ENCODE results near the gene OIT3. TPM values are rescaled to one million over a fixed set of nuclear protein-coding genes. Genes with fewer than 3 reads are reported as not detected.

OIT3 gene
- total RNA-seq, 4 donors from 2014 or later = 0.16 to 1.2 (median 0.27) TPM; not detected in 1

GRCh38 chr10:72976886-72977285, 83.3 kb downstream of the OIT3 start:
- Histone ChIP-seq H3K27ac (no peak overlapping the region), H3K36me3 (no peaks in the 10 kb centered on the region), H3K27me3 (no peaks in the 10 kb centered on the region), H3K4me3 (no peak overlapping the region), H3K4me1 (no peaks in the 10 kb centered on the region), H3K9me3 (peaks cover 27 to 30% of the 10 kb centered on the region in 2 donors)
- 86 to 94% methylated on average over 1 of the region's 1 CpG for WGBS, 2 donors (ENCODE audit: low coverage in 1 of 2)
- TF ChIP-seq EP300 (IDR thresholded peaks at IDR 0.05; ENCODE audit: low read depth) (no peak), POLR2A (IDR thresholded peaks at IDR 0.05) (no peak), POLR2AphosphoS5 (IDR thresholded peaks at IDR 0.05) (no peak), CTCF (IDR thresholded peaks at IDR 0.05) (no peak)
- in situ Hi-C loops (cut with MboI; ENCODE audit: low pct_ligation_motif_present in 1 of 4, low pct_unique_long_range_greater_than_20kb in 1 of 4, low sequenced_read_pairs in 3 of 4) (no loop called here), intact Hi-C loops (cut with DNase I; ENCODE audit: low total_unique reads) (no loop called here)
- no peak for DNase-seq

GRCh38 chr10:72979709-72980108, 86.2 kb downstream of the OIT3 start:
- no peaks in the 10 kb centered on the region for H3K36me3 ChIP-seq
- H3K27me3 ChIP-seq = no peaks in the 10 kb centered on the region
- no peak overlapping the region for H3K4me3 ChIP-seq
- no peak for DNase-seq
- H3K27ac ChIP-seq = no peak overlapping the region
- H3K9me3 ChIP-seq = peaks cover 27 to 30% of the 10 kb centered on the region in 2 donors
- H3K4me1 ChIP-seq = no peaks in the 10 kb centered on the region
- in situ Hi-C loops (cut with MboI; ENCODE audit: low pct_ligation_motif_present in 1 of 4, low pct_unique_long_range_greater_than_20kb in 1 of 4, low sequenced_read_pairs in 3 of 4) = no loop called here
- intact Hi-C loops (cut with DNase I; ENCODE audit: low total_unique reads) = no loop called here
- TF ChIP-seq POLR2AphosphoS5 (IDR thresholded peaks at IDR 0.05) (no peak), CTCF (IDR thresholded peaks at IDR 0.05) (no peak), EP300 (IDR thresholded peaks at IDR 0.05; ENCODE audit: low read depth) (no peak), POLR2A (IDR thresholded peaks at IDR 0.05) (no peak)

GRCh38 chr10:72980348-72980747, 86.8 kb downstream of the OIT3 start:
- intact Hi-C loops (cut with DNase I; ENCODE audit: low total_unique reads) = no loop called here
- no peak for DNase-seq
- Histone ChIP-seq H3K4me3 (no peak overlapping the region), H3K27me3 (no peaks in the 10 kb centered on the region), H3K9me3 (peaks cover 27 to 28% of the 10 kb centered on the region in 2 donors), H3K4me1 (no peaks in the 10 kb centered on the region), H3K36me3 (no peaks in the 10 kb centered on the region), H3K27ac (no peak overlapping the region)
- in situ Hi-C loops (cut with MboI; ENCODE audit: low pct_ligation_motif_present in 1 of 4, low pct_unique_long_range_greater_than_20kb in 1 of 4, low sequenced_read_pairs in 3 of 4) = no loop called here
- TF ChIP-seq CTCF (IDR thresholded peaks at IDR 0.05) (no peak), EP300 (IDR thresholded peaks at IDR 0.05; ENCODE audit: low read depth) (no peak), POLR2AphosphoS5 (IDR thresholded peaks at IDR 0.05) (no peak), POLR2A (IDR thresholded peaks at IDR 0.05) (no peak)
- WGBS, 2 donors (ENCODE audit: low coverage in 1 of 2) = 97% methylated on average over 2 of the region's 2 CpGs; no CpG with 5 or more reads in 1 of the 2 donors

- in situ Hi-C loops (cut with MboI; ENCODE audit: low pct_ligation_motif_present in 1 of 4, low pct_unique_long_range_greater_than_20kb in 1 of 4, low sequenced_read_pairs in 3 of 4) (no loop called here), intact Hi-C loops (cut with DNase I; ENCODE audit: low total_unique reads) (no loop called here)
- TF ChIP-seq EP300 (IDR thresholded peaks at IDR 0.05; ENCODE audit: low read depth) (no peak), POLR2A (IDR thresholded peaks at IDR 0.05) (no peak), CTCF (IDR thresholded peaks at IDR 0.05) (no peak), POLR2AphosphoS5 (IDR thresholded peaks at IDR 0.05) (no peak)
- Histone ChIP-seq H3K9me3 (peaks cover 22 to 27% of the 10 kb centered on the region in 2 donors), H3K4me3 (no peak overlapping the region), H3K4me1 (no peaks in the 10 kb centered on the region), H3K36me3 (no peaks in the 10 kb centered on the region), H3K27ac (no peak overlapping the region), H3K27me3 (no peaks in the 10 kb centered on the region)
- no peak for DNase-seq
- WGBS, 2 donors (ENCODE audit: low coverage in 1 of 2) = 88% methylated on average over 3 of the region's 4 CpGs; no CpG with 5 or more reads in 1 of the 2 donors
Observed at GRCh38 chr10:72981028-72981881, 87.7 kb downstream of the OIT3 start.
